GM13976 (cell line): ENCODE data around the gene PRR3.
"Not testable (repeated sequence)": the region's sequence is repeated elsewhere in the genome, so short reads cannot be mapped to it uniquely, and the experiment has no call there.

ENCODE experiments used
- DNase-seq: peaks from one replicate; pipeline ENCODE4 v3.0.0; 2012; ENCODE audit warnings: low spot score
- in situ Hi-C: fragments of 300-500 bp; cut with MboI; formaldehyde crosslinking; loops from one replicate; pipeline ENCODE4 v1.12.0; 2022; ENCODE audit warnings: low sequenced_read_pairs, mixed read lengths, inconsistent platforms; ENCODE audit not compliant: unreplicated experiment
- TF ChIP-seq, protein P1 (sequence below): IDR thresholded peaks from 2 replicates; pipeline ENCODE4 v1.5.1; 2012; ENCODE audit warnings: borderline replicate concordance, mild to moderate bottlenecking; ENCODE audit not compliant: insufficient read depth; ENCODE audit errors: extremely low read depth, missing control alignments, control extremely low read depth

Gene PRR3

DNA sequence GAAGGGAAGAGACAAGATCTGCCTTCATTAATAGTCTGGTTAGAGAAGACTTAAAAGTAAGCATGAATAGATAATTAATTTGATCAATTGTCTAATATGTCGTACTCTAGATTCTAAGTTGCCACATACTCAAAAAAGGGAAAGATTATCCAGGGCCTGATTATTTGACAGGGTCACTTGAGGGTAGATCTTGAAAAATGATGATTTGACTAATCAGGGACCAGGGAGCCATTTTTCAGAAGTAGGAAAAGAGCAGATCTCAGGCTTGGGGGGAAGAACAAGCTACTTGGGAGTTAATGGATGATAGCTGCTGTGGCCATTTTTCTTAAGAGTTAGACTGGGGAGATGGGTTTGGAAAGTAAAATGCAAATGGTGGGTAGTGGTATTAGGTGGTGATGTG is 35.2 kb downstream of the PRR3 start:
- DNase-seq, result no peak
- in situ Hi-C loops, result no loop called here
- TF ChIP-seq, protein P1, sequence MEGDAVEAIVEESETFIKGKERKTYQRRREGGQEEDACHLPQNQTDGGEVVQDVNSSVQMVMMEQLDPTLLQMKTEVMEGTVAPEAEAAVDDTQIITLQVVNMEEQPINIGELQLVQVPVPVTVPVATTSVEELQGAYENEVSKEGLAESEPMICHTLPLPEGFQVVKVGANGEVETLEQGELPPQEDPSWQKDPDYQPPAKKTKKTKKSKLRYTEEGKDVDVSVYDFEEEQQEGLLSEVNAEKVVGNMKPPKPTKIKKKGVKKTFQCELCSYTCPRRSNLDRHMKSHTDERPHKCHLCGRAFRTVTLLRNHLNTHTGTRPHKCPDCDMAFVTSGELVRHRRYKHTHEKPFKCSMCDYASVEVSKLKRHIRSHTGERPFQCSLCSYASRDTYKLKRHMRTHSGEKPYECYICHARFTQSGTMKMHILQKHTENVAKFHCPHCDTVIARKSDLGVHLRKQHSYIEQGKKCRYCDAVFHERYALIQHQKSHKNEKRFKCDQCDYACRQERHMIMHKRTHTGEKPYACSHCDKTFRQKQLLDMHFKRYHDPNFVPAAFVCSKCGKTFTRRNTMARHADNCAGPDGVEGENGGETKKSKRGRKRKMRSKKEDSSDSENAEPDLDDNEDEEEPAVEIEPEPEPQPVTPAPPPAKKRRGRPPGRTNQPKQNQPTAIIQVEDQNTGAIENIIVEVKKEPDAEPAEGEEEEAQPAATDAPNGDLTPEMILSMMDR, result no peak

DNA sequence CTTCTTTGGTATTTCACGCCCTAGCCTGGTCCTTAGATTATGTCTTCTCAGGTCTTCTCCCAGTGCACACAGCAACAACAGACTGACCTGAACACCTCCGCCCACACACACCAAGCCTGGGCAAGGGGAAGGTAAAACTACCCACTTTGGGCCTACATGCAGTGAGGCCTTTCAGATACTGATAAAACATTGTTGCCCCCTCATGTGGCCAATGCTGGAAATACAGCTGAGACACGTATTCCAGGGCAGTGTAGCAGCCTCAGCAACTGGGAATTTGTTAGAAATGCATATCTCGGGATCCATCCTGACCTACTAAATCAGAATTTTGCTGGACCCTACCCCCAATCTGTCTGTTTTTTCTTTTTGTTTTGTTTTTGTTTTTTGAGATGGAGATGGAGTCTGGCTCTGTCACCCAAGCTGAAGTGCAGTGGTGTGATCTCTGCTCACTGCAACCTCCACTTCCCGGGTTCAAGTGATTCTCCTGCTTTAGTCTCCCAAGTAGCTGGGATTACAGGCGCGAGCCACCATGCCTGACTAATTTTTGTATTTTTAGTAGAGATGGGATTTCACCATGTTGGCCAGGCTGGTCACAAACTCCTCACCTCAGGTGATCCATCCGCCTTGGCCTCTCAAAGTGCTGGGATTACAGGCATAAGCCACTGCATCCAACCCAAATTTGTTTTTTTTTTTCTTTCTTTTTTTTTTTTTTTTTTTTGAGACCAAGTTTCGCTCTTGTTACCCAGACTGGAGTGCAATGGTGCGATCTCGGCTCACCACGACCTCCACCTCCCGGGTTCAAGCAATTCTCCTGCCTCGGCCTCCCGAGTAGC is 40.4 kb downstream of the PRR3 start:
- peak; percentile 82 for DNase-seq
- TF ChIP-seq, protein P1, result peak; percentile 81
- in situ Hi-C loops, result not testable (repeated sequence)

DNA sequence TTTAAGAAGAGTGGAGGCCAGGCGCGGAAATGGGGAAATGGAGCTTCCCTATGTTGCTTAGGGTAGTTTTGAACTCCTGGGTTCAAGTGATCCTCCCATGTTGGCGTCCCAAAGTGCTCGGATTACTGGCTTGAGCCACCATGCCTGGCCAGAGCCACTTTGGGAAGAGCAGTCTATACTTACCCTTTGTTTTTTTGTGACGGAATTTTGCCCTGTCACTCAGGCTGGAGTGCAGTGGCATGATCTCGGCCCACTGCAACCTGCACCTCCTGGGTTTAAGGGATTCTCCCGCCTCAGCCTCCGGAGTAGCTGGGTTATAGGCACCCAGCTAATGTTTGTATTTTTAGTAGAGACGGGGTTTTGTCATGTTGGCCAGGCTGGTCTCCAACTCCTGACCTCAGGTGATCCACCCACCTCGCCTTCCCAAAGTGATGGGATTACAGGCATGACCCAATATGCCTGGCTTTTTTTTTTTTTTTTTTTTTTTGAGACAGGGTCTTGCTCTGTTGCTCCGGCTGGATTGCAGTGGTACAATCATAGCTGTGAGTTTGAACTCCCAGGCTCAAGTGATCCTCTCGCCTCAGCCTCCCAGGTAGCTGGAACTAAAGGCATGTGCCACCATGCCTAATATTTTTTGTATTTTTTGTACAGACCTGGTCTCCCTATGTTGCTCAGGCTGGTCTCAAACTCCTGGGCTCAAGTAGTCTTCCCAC is 42.0 kb downstream of the PRR3 start:
- in situ Hi-C loops, result no loop called here
- no peak for DNase-seq
- TF ChIP-seq, protein P1, result no peak

GRCh38 chr6:30599625-30600324 is 42.7 kb downstream of the PRR3 start:
- TF ChIP-seq, protein P1, result no peak
- in situ Hi-C loops, result no loop called here
- DNase-seq, result no peak

DNA sequence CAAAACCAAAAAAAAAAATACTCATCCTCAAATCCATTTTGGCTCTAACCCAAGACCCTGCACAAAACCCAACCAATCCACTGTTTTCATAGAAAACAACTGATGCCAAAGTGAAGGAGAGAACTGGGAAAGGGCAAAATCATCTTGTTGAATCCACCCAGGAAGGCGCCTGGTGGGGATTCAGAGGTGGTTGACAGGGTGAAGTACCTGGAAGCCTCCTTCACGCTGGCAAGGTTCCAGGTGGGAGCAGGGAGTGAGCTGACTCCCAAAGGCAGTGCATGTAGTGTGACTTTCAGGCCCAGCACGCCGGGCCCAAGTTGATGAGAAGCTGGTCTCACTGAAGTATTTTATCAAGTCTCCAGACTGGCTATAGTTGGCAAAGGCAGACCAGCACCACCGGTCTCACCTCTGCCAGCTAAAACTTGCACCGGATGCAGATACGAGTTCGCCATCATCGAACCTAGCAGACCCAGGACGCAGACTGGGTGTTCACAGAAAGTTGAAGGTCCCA is 43.4 kb downstream of the PRR3 start:
- TF ChIP-seq, protein P1, result no peak
- in situ Hi-C loops, result no loop called here
- no peak for DNase-seq

GRCh38 chr6:30601436-30601814 is 44.3 kb downstream of the PRR3 start:
- TF ChIP-seq, protein P1, result no peak
- in situ Hi-C loops, result no loop called here
- DNase-seq, result no peak
